Right atrium auricular region (tissue), 2 donors: ENCODE data around the gene ACAA2. TPM values are rescaled to one million over a fixed set of nuclear protein-coding genes. Genes with fewer than 3 reads are reported as not detected.

Source experiments
- DNase-seq: peaks from one replicate; pipeline ENCODE4 v3.0.0-alpha.2; 2019; ENCODE audit warnings: low spot score
- H3K27ac ChIP-seq, 2 donors: fragments of 200-600 bp; sonication (generic); 1 replicate in 1 of 2; 2 replicates in 1 of 2; pipeline ENCODE4 v1.5.1; 2016 to 2019
- H3K27me3 ChIP-seq, 2 donors: fragments of 200-600 bp; sonication (generic); one replicate each; pipeline versions ENCODE4 v1.5.1 to v1.6.0; 2017 to 2019
- H3K36me3 ChIP-seq: fragments of 200-600 bp; sonication (generic); one replicate; pipeline ENCODE4 v1.5.1; 2016
- H3K4me1 ChIP-seq, 2 donors: fragments of 200-600 bp; sonication (generic); one replicate each; pipeline versions ENCODE4 v1.5.1 to v1.6.0; 2017 to 2019
- H3K4me3 ChIP-seq, 2 donors: fragments of 200-600 bp; sonication (generic); 1 replicate in 1 of 2; 2 replicates in 1 of 2; pipeline ENCODE4 v1.5.1; 2017 to 2019; ENCODE audit warnings: mild to moderate bottlenecking in 1 of 2, moderate library complexity in 1 of 2
- H3K9me3 ChIP-seq, 2 donors: fragments of 200-600 bp; sonication (generic); one replicate each; pipeline ENCODE4 v1.5.1; 2019
- CTCF ChIP-seq, 2 donors: fragments of 200-600 bp; sonication (generic); IDR thresholded peaks; one replicate each; pipeline ENCODE4 v1.5.1; 2019; ENCODE audit warnings: antibody characterized with exemption in 2 of 2
- total RNA-seq, 2 donors: library from RNA; depleted of rRNA; stranded (reverse); fragments of >200 nt; gene quantifications; one replicate each; pipeline ENCODE4 v1.1.0, GENCODE V29; 2016

ACAA2 gene
- total RNA-seq, 2 donors from 2014 or later = 115 to 149 TPM

GRCh38 chr18:49755489-49755888, 57.8 kb downstream of the ACAA2 start:
- no peaks in the 10 kb centered on the region for H3K36me3 ChIP-seq
- H3K4me3 ChIP-seq = no peak overlapping the region
- no peaks in the 10 kb centered on the region for H3K4me1 ChIP-seq
- no peaks in the 10 kb centered on the region for H3K27me3 ChIP-seq
- no peak for DNase-seq
- H3K9me3 ChIP-seq = no peaks in the 10 kb centered on the region
- no peak for TF ChIP-seq CTCF (IDR thresholded peaks at IDR 0.05)
- no peak overlapping the region for H3K27ac ChIP-seq

- DNase-seq = no peak
- Histone ChIP-seq H3K27me3 (no peaks in the 10 kb centered on the region), H3K27ac (no peak overlapping the region), H3K4me1 (no peaks in the 10 kb centered on the region), H3K4me3 (no peak overlapping the region), H3K9me3 (no peaks in the 10 kb centered on the region), H3K36me3 (no peaks in the 10 kb centered on the region)
- TF ChIP-seq CTCF (IDR thresholded peaks at IDR 0.05) = no peak
These were observed 58.5 kb downstream of the ACAA2 start for GRCh38 chr18:49754866-49755265.

GRCh38 chr18:49753643-49754042, 59.7 kb downstream of the ACAA2 start:
- no peaks in the 10 kb centered on the region for H3K36me3 ChIP-seq
- H3K4me3 ChIP-seq = no peak overlapping the region
- no peak overlapping the region for H3K27ac ChIP-seq
- no peak for DNase-seq
- no peaks in the 10 kb centered on the region for H3K4me1 ChIP-seq
- no peaks in the 10 kb centered on the region for H3K27me3 ChIP-seq
- TF ChIP-seq CTCF (IDR thresholded peaks at IDR 0.05) = no peak
- H3K9me3 ChIP-seq = no peaks in the 10 kb centered on the region

GRCh38 chr18:49752095-49752457, 61.3 kb downstream of the ACAA2 start:
- Histone ChIP-seq H3K27ac (no peak overlapping the region), H3K36me3 (no peaks in the 10 kb centered on the region), H3K27me3 (no peaks in the 10 kb centered on the region), H3K9me3 (no peaks in the 10 kb centered on the region), H3K4me1 (no peaks in the 10 kb centered on the region), H3K4me3 (no peak overlapping the region)
- no peak for TF ChIP-seq CTCF (IDR thresholded peaks at IDR 0.05)
- no peak for DNase-seq

- no peak overlapping the region for H3K27ac ChIP-seq
- no peak overlapping the region for H3K4me3 ChIP-seq
- peak; percentile 18 for DNase-seq
- no peaks in the 10 kb centered on the region for H3K36me3 ChIP-seq
- H3K9me3 ChIP-seq = no peaks in the 10 kb centered on the region
- no peaks in the 10 kb centered on the region for H3K27me3 ChIP-seq
- no peaks in the 10 kb centered on the region for H3K4me1 ChIP-seq
- no peak for TF ChIP-seq CTCF (IDR thresholded peaks at IDR 0.05)
These were observed 61.8 kb downstream of the ACAA2 start for GRCh38 chr18:49751427-49752094.

GRCh38 chr18:49749563-49749962, 63.8 kb downstream of the ACAA2 start:
- TF ChIP-seq CTCF (IDR thresholded peaks at IDR 0.05) = no peak
- Histone ChIP-seq H3K9me3 (no peaks in the 10 kb centered on the region), H3K36me3 (no peaks in the 10 kb centered on the region), H3K4me1 (no peaks in the 10 kb centered on the region), H3K27ac (no peak overlapping the region), H3K4me3 (no peak overlapping the region), H3K27me3 (no peaks in the 10 kb centered on the region)
- DNase-seq = no peak
